GM10248 (cell line): ENCODE results near the gene ST3GAL2.

Source experiments
- CTCF ChIA-PET: fragments of 300-600 bp; sonication (Branson Sonifier 250); formaldehyde crosslinking; extraction: SDS; loops from one replicate; lab custom pipeline; 2021; ENCODE audit warnings: antibody characterized with exemption; lab: Yijun Ruan, JAX
- POLR2A ChIA-PET: fragments of 350-650 bp; sonication (Branson Sonifier 250); formaldehyde crosslinking; extraction: SDS; loops from one replicate; lab custom pipeline; 2020; ENCODE audit warnings: antibody characterized with exemption; lab: Yijun Ruan, JAX
- DNase-seq: peaks from one replicate; pipeline ENCODE4 v3.0.0; 2012; ENCODE audit errors: extremely low spot score
- CTCF ChIP-seq: IDR thresholded peaks from 2 replicates; pipeline ENCODE4 v1.5.1; 2012; ENCODE audit warnings: mild to moderate bottlenecking, low read depth; ENCODE audit errors: extremely low read depth, missing control alignments, control extremely low read depth

ST3GAL2 gene

GRCh38 chr16:70438969-70439862 is at the start of gene ST3GAL2:
TSS of gene ST3GAL2 (minus strand) at chr16:70439100. CDS start at chr16:70398530, 40,570 bp downstream.
- ChIA-PET CTCF (interaction anchor here (1.1 to 4.1 kb wide), 5 partner anchors 10 to 39 kb away, joined by 3 to 23 read pairs (median 4); partner anchors contain the start of gene FCSK), POLR2A (interaction anchor here (0.8 to 1.4 kb wide), 7 partner anchors 15 to 93 kb away, joined by 3 read pairs; partner anchors contain the start of gene DDX19A)
- DNase-seq = peak; percentile 96
- TF ChIP-seq CTCF = no peak

DNA sequence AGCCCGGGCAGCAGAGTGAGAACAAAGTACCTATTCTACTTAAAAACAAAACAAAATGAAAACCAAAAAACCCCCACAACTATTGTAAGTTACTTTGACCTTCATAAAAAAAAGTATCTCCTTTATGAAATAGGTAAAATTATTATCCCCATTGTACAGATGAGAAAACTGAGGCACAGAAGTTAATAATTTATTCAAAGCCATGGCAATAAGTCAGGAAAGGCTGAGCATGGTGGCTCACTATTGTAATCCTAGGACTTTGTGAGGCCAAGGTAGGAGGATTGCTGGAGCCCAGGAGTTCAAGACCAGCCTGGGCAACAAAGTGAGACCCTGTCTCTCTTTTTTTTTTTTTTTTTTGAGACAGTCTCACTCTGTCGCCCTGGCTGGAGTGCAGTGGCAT is 46.0 kb upstream of the ST3GAL2 start:
- POLR2A ChIA-PET = no interaction called here
- no peak for DNase-seq
- no peak for TF ChIP-seq CTCF
- CTCF ChIA-PET = interaction anchor here (1.4 to 2.0 kb wide), 2 partner anchors 11 to 31 kb away, joined by 5 to 14 read pairs; partner anchors contain the start of gene FCSK

- peak; percentile 66 for DNase-seq
- CTCF ChIA-PET = interaction anchor here (1.2 to 2.0 kb wide), 2 partner anchors 13 kb away, joined by 4 to 14 read pairs; no protein-coding TSS in a partner anchor
Observed at GRCh38 chr16:70483426-70483825, 44.5 kb upstream of the ST3GAL2 start.

DNA sequence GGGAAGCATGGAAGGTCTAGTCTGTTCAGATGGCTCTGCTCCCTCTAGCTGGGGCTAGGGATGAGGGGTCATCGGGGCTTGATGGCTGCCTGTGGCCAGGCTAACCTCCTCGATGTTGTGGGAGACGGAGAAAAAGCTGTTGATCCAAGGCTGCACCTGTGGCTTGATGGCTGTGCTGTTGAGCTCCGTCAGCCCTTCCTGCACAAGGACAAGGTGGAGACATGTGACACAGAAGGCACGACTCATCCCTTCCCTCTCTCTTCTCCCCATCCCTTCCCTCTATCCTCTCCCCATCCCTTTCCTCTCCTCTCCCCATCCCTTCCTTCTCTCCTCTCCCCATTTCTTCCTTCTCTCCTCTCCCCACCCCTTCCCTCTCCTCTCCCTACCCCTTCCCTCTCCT is 43.7 kb upstream of the ST3GAL2 start:
- ChIA-PET POLR2A (interaction anchor here (0.6 kb wide), 1 partner anchor 53 kb away, joined by 12 read pairs; no protein-coding TSS in a partner anchor), CTCF (no interaction called here)
- no peak for DNase-seq
- TF ChIP-seq CTCF = no peak

More at GRCh38 chr16:70483426-70483825, 44.5 kb upstream of the ST3GAL2 start:
- POLR2A ChIA-PET = interaction anchor here (0.6 kb wide), 1 partner anchor 116 kb away, joined by 3 read pairs; no protein-coding TSS in a partner anchor
- no peak for TF ChIP-seq CTCF

GRCh38 chr16:70481929-70482536 is 43.1 kb upstream of the ST3GAL2 start:
- ChIA-PET POLR2A (interaction anchor here (0.6 kb wide), 1 partner anchor 52 kb away, joined by 12 read pairs; no protein-coding TSS in a partner anchor), CTCF (no interaction called here)
- no peak for TF ChIP-seq CTCF
- no peak for DNase-seq
